AG10803 (cell line): ENCODE data around the gene USP40.
"Not testable (repeated sequence)": the region's sequence is repeated elsewhere in the genome, so short reads cannot be mapped to it uniquely, and the experiment has no call there.

ENCODE experiments used
- DNase-seq: peaks from one replicate; pipeline ENCODE4 v3.0.0; 2010; ENCODE audit warnings: low read depth
- H3K4me3 ChIP-seq: 2 replicates; pipeline ENCODE4 v1.5.1; 2011; ENCODE audit warnings: mild to moderate bottlenecking, low read length, control low read depth
- CTCF ChIP-seq: conservative IDR thresholded peaks from 2 replicates; pipeline ENCODE4 v1.5.1; 2011; ENCODE audit warnings: mild to moderate bottlenecking, low read length, control low read depth, inconsistent platforms

USP40 gene

GRCh38 chr2:233598952-233599351, 32.4 kb upstream of the USP40 start:
- TF ChIP-seq CTCF = no peak
- DNase-seq = no peak
- H3K4me3 ChIP-seq = no peak overlapping the region

- DNase-seq = no peak
- no peak overlapping the region for H3K4me3 ChIP-seq
- TF ChIP-seq CTCF = no peak
Observed at GRCh38 chr2:233597522-233597921, 30.9 kb upstream of the USP40 start.

GRCh38 chr2:233593201-233593600, 26.6 kb upstream of the USP40 start:
- no peak overlapping the region for H3K4me3 ChIP-seq
- DNase-seq = no peak
- TF ChIP-seq CTCF = no peak

GRCh38 chr2:233592706-233593105, 26.1 kb upstream of the USP40 start:
- not testable (repeated sequence) for DNase-seq, H3K4me3 ChIP-seq

GRCh38 chr2:233588400-233588799, 21.8 kb upstream of the USP40 start:
- H3K4me3 ChIP-seq = no peak overlapping the region
- no peak for TF ChIP-seq CTCF
- no peak for DNase-seq

- DNase-seq = no peak
- TF ChIP-seq CTCF = no peak
- no peak overlapping the region for H3K4me3 ChIP-seq
Observed at GRCh38 chr2:233584210-233584609, 17.6 kb upstream of the USP40 start.

GRCh38 chr2:233583217-233583965, 16.8 kb upstream of the USP40 start:
- H3K4me3 ChIP-seq, DNase-seq: not testable (repeated sequence)

- DNase-seq, H3K4me3 ChIP-seq: not testable (repeated sequence)
Observed at GRCh38 chr2:233577341-233577740, 10.8 kb upstream of the USP40 start.

GRCh38 chr2:233572468-233572867, 5.9 kb upstream of the USP40 start:
- DNase-seq = no peak
- H3K4me3 ChIP-seq = no peak overlapping the region

More at GRCh38 chr2:233572468-233572867, 5.9 kb upstream of the USP40 start:
- no peak for TF ChIP-seq CTCF
